Eye (tissue), 1 donor: Measurements from ENCODE around the gene PLD6.
A peak's percentile ranks its signal among the peaks of the same experiment; 100 is the strongest.
"Not testable (repeated sequence)": the region's sequence is repeated elsewhere in the genome, so short reads cannot be mapped to it uniquely, and the experiment has no call there.

ENCODE experiments used
- DNase-seq: peaks from one replicate; pipeline ENCODE4 v3.0.0-alpha.2; 2015

Gene PLD6

GRCh38 chr17:17196776-17197175 lies 9.4 kb downstream of the PLD6 start:
- DNase-seq, result no peak

GRCh38 chr17:17195466-17195865 lies 10.7 kb downstream of the PLD6 start:
- not testable (repeated sequence) for DNase-seq

- DNase-seq, result peak; percentile 26
Measured at GRCh38 chr17:17191961-17192381, 14.2 kb downstream of the PLD6 start.

GRCh38 chr17:17191346-17191792 lies 14.8 kb downstream of the PLD6 start:
- no peak for DNase-seq

- DNase-seq, result no peak
Measured at GRCh38 chr17:17190188-17190587, 15.9 kb downstream of the PLD6 start.

- DNase-seq, result no peak
Measured at GRCh38 chr17:17189559-17189958, 16.6 kb downstream of the PLD6 start.

GRCh38 chr17:17188586-17188985 lies 17.5 kb downstream of the PLD6 start:
- DNase-seq, result no peak

GRCh38 chr17:17186551-17187505 lies 19.3 kb downstream of the PLD6 start:
- DNase-seq, result no peak

- no peak for DNase-seq
Measured at GRCh38 chr17:17186051-17186450, 20.1 kb downstream of the PLD6 start.

- DNase-seq, result not testable (repeated sequence)
Measured at GRCh38 chr17:17184985-17185757, 21.0 kb downstream of the PLD6 start.

GRCh38 chr17:17183744-17184143 lies 22.4 kb downstream of the PLD6 start:
- no peak for DNase-seq

- DNase-seq, result no peak
Measured at GRCh38 chr17:17182598-17183136, 23.5 kb downstream of the PLD6 start.

GRCh38 chr17:17181666-17182597 lies 24.2 kb downstream of the PLD6 start:
- no peak for DNase-seq

GRCh38 chr17:17180741-17181525 lies 25.2 kb downstream of the PLD6 start:
- DNase-seq, result peak; percentile 51

- no peak for DNase-seq
Measured at GRCh38 chr17:17180141-17180603, 26.0 kb downstream of the PLD6 start.

GRCh38 chr17:17179371-17179827 lies 26.7 kb downstream of the PLD6 start:
- DNase-seq, result no peak

GRCh38 chr17:17177176-17177575 lies 29.0 kb downstream of the PLD6 start:
- no peak for DNase-seq

- DNase-seq, result no peak
Measured at GRCh38 chr17:17176341-17176740, 29.8 kb downstream of the PLD6 start.

- no peak for DNase-seq
Measured at GRCh38 chr17:17175917-17176316, 30.2 kb downstream of the PLD6 start.

- no peak for DNase-seq
Measured at GRCh38 chr17:17175340-17175739, 30.8 kb downstream of the PLD6 start.

- DNase-seq, result no peak
Measured at GRCh38 chr17:17173921-17174320, 32.2 kb downstream of the PLD6 start.
